Measurements from ENCODE around the gene PARVB.

The PARVB gene

DNA sequence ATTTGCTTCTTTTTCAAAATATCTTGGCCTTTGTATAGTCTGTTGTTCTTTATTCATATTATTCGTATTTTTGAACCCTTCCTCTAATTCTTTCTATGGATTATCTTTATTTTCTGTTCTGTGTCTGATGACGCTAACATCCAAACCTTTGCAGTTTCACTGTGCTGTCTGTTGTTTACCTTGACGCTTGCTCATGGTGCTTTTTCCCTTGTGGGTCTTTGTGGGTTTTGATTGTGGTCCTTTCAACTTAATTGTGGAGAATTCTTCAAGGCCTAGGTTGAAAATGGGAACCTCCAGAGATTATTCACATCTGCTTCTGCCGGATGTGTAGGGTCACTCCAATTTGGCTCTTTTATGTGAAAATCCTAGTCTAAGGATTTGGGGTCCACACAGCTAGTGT is 191.2 kb downstream of the PARVB start:
- Histone ChIP-seq H3K4me1 (no peaks in the 10 kb centered on the region), H3K36me3 (no peaks in the 10 kb centered on the region), H3K27me3 (0 out of 2 replicates have a peak, but pooled peaks cover 3% of the 10 kb centered on the region), H3K4me3 (ENCODE audit: low read depth, low read length) (no peak overlapping the region), H3K9me3 (no peaks in the 10 kb centered on the region; the same call in 1 of the 2 replicates)
- TF ChIP-seq, protein P1, sequence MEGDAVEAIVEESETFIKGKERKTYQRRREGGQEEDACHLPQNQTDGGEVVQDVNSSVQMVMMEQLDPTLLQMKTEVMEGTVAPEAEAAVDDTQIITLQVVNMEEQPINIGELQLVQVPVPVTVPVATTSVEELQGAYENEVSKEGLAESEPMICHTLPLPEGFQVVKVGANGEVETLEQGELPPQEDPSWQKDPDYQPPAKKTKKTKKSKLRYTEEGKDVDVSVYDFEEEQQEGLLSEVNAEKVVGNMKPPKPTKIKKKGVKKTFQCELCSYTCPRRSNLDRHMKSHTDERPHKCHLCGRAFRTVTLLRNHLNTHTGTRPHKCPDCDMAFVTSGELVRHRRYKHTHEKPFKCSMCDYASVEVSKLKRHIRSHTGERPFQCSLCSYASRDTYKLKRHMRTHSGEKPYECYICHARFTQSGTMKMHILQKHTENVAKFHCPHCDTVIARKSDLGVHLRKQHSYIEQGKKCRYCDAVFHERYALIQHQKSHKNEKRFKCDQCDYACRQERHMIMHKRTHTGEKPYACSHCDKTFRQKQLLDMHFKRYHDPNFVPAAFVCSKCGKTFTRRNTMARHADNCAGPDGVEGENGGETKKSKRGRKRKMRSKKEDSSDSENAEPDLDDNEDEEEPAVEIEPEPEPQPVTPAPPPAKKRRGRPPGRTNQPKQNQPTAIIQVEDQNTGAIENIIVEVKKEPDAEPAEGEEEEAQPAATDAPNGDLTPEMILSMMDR (IDR thresholded peaks at IDR 0.05; ENCODE audit: low read depth, low read length), result no peak
- DNase-seq, result no peak

DNA sequence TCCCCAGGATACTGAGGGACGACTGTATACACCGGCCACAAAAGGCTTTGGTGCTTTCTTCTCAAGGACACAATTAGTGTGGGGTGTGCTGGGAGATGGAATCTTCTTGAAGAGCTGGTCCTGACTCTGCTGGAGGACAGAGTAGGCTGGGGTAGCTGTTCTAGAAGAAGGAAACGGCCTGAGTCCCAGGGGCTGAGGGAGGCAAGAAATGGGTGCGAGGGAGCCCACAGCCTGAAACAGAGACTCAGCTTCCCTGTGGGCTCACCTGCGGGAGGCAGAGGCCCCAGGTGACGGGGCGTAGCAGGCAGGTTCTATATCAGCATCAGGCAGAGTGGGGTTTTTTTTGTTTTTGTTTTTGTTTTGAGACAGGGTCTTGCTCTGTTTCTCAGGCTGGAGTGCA is 193.2 kb downstream of the PARVB start:
- DNase-seq, result no peak
- TF ChIP-seq, protein P1 (IDR thresholded peaks at IDR 0.05; ENCODE audit: low read depth, low read length), result no peak
- Histone ChIP-seq H3K4me3 (ENCODE audit: low read depth, low read length) (no peak overlapping the region), H3K4me1 (no peaks in the 10 kb centered on the region), H3K9me3 (no peaks in the 10 kb centered on the region; the same call in none of the 2 replicates), H3K27me3 (no peaks in the 10 kb centered on the region), H3K36me3 (no peaks in the 10 kb centered on the region)

DNA sequence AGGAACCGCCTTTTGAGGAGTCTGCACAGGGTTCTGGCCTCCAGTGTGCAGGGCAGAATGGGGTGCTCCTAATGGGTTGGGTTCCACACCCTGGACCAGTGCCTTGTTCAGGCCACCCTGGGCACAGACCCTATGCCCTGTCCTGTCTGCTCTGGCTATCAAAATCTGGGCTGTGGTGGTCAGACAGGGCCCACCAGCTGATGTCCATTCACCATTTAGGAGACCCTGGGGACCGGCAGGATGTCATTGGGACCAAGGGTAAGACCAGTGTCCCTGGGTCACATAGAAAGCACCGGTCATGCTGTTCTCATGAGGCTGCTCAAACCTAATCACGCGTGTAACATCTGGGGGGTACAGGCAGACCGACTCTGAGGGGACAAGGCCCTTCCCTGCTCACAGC is 194.0 kb downstream of the PARVB start:
- no peaks in the 10 kb centered on the region for H3K27me3 ChIP-seq
- TF ChIP-seq, protein P1 (IDR thresholded peaks at IDR 0.05; ENCODE audit: low read depth, low read length), result no peak
- no peak for DNase-seq
- H3K4me3 ChIP-seq (ENCODE audit: low read depth, low read length), result no peak overlapping the region
- H3K9me3 ChIP-seq, result no peaks in the 10 kb centered on the region; the same call in none of the 2 replicates
- no peaks in the 10 kb centered on the region for H3K4me1 ChIP-seq
- no peaks in the 10 kb centered on the region for H3K36me3 ChIP-seq

DNA sequence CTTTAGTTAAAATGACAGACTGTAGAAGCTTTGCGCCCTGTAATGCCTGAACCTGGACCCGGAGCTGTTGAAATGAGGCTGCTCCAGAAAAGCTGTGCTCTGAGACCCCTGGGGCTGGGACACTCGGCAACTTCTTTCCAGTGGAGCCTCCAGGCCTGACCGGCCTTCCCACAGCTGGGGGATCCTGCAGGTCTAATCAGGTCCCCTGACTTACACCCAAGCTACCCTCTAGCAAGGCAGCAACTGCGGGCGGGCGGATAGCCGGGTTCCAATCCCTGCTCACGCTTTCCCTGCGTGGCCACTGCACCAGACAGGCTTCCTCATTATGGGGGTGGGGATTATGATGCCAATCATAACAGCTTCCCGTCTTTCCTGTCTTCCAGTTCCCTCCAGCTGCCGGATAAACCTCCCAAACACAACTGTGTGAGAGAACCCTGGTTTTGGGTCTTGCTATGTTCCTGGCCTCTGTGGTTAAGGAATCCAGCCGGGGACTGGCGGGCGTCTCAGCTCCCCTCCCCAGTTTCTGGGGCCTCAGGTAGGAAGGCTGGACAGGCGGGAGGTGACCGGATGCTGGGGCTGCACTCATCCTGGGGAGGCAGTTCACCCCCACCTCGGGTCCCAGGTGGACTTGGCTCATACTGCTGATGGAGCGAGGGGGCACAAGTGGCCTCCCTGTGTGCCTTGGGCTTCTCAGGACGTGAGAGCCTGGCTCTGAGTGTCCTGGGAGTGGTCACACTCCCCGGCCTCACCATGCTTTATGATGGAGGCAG is 195.2 kb downstream of the PARVB start:
- no peak for DNase-seq
- Histone ChIP-seq H3K4me1 (no peaks in the 10 kb centered on the region), H3K9me3 (no peaks in the 10 kb centered on the region; the same call in none of the 2 replicates), H3K27me3 (no peaks in the 10 kb centered on the region), H3K36me3 (no peaks in the 10 kb centered on the region), H3K4me3 (ENCODE audit: low read depth, low read length) (no peak overlapping the region)
- TF ChIP-seq, protein P1 (IDR thresholded peaks at IDR 0.05; ENCODE audit: low read depth, low read length), result no peak

DNA sequence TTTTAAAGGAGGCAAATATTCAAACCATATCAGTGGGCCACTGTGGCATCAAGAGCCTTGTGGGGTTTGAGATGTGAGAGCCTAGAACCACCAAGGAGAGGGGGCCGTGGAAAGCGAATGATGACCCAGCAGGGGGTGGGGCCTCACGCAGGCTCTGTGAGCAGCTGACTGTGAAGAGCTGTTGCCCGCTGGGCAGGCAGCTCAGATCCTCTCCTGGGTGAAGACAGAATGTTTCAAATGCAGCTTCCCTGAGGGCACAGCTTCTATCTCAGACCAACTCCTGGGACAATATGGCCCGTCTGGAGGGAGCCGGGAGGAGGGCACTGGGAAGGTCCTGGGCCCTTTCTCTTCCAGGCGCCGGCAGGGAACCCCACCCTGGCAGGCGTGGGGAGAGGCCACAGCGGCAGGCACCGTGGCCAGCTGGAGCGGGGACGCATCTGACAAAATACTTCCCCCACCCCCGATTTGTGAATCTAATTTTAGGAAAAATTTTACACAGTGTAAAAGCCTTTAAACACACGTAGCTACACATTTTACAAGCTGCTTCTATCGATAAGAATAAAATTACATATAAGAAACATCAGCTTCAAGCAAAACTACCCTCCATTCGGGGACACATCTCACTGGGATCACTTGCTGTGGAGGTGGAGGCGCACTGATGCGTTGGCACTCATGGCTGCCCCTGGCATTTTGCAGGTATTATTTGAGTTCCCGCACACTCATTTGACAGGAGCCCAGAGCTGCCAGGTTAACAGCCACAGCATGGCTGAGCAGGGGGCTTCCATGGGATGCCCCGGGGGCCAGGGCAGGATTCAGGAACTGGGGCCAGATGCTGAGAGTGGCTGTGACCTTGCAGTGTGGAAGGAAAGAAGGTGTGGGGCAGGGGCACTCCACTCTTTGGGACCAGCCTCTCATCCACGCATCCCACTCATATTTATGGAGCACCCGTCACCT is 196.9 kb downstream of the PARVB start:
- Histone ChIP-seq H3K36me3 (no peaks in the 10 kb centered on the region), H3K9me3 (no peaks in the 10 kb centered on the region; the same call in none of the 2 replicates), H3K4me3 (ENCODE audit: low read depth, low read length) (no peak overlapping the region), H3K4me1 (no peaks in the 10 kb centered on the region), H3K27me3 (no peaks in the 10 kb centered on the region)
- no peak for DNase-seq
- TF ChIP-seq, protein P1 (IDR thresholded peaks at IDR 0.05; ENCODE audit: low read depth, low read length), result no peak
